Heart left ventricle (tissue), 16 donors: ENCODE data around the gene PPP1R9A. TPM values are rescaled to one million over a fixed set of nuclear protein-coding genes. Genes with fewer than 3 reads are reported as not detected.
A peak's percentile ranks its signal among the peaks of the same experiment; 100 is the strongest.

Experiments used
- ATAC-seq, 4 donors: fragments of 200-7000 bp; cut with Tn5 transposase; one replicate each; pipeline ENCODE4 v1.9.1; 2020 to 2022; ENCODE audit warnings: moderate library complexity in 4 of 4, mild to moderate bottlenecking in 3 of 4, moderate number of reproducible peaks in 1 of 4
- DNase-seq, 5 donors: peaks; one replicate each; pipeline ENCODE4 v3.0.0-alpha.2; 2020
- H3K27ac ChIP-seq, 12 donors: fragments of 200-600 bp; sonication (generic) in 4 of 12; one replicate each; pipeline versions ENCODE4 v1.5.0 to v1.8.0; 2016 to 2022; ENCODE audit warnings: mild to moderate bottlenecking in 2 of 12
- H3K27me3 ChIP-seq, 9 donors: fragments of 200-600 bp; sonication (generic) in 2 of 9; one replicate each; pipeline versions ENCODE4 v1.5.1 to v1.8.0; 2016 to 2022; ENCODE audit warnings: mild to moderate bottlenecking in 3 of 9
- H3K36me3 ChIP-seq, 9 donors: fragments of 200-600 bp; sonication (generic) in 2 of 9; one replicate each; pipeline versions ENCODE4 v1.5.0 to v1.8.0; 2018 to 2022; ENCODE audit warnings: mild to moderate bottlenecking in 2 of 9
- H3K4me1 ChIP-seq, 12 donors: fragments of 200-600 bp; sonication (generic) in 4 of 12; one replicate each; pipeline versions ENCODE4 v1.5.0 to v1.8.0; 2016 to 2022; ENCODE audit warnings: mild to moderate bottlenecking in 3 of 12
- H3K4me3 ChIP-seq, 12 donors: fragments of 200-600 bp; sonication (generic) in 4 of 12; one replicate each; pipeline versions ENCODE4 v1.5.0 to v1.8.0; 2017 to 2022; ENCODE audit warnings: mild to moderate bottlenecking in 9 of 12, moderate library complexity in 4 of 12
- H3K9me3 ChIP-seq, 12 donors: fragments of 200-600 bp; sonication (generic) in 4 of 12; one replicate each; pipeline versions ENCODE4 v1.5.0 to v1.8.0; 2016 to 2022; ENCODE audit warnings: mild to moderate bottlenecking in 1 of 12
- CTCF ChIP-seq, 12 donors: fragments of 200-600 bp; sonication (generic) in 4 of 12; IDR thresholded peaks; one replicate each; pipeline versions ENCODE4 v1.5.0 to v1.8.0; 2018 to 2022; ENCODE audit warnings: antibody characterized with exemption in 12 of 12, mild to moderate bottlenecking in 5 of 12
- POLR2A ChIP-seq, 2 donors: fragments of 450-650 bp; IDR thresholded peaks; one replicate each; pipeline ENCODE4 v1.6.1; 2017; ENCODE audit warnings: antibody characterized with exemption in 2 of 2, mild to moderate bottlenecking in 2 of 2, moderate library complexity in 2 of 2
- WGBS, 4 donors: extraction: QIAGEN DNeasy Blood & Tissue Kit in 2 of 4; methylation state at CpG; one replicate each; pipeline versions ENCODE4 v1.1.5 to v1.1.7; 2013 to 2018; 5-methylcytosine and 5-hydroxymethylcytosine counted together
- intact Hi-C, 10 donors: fragments of 100-400 bp; cut with DNase I; formaldehyde crosslinking; loops; one replicate each; pipeline versions ENCODE4 v1.11.1 to v1.14.2; 2022
- polyA plus RNA-seq, 2 donors: library from polyadenylated mRNA; stranded (reverse); fragments of 200-250 nt; gene quantifications; one replicate each; pipeline ENCODE4 v1.2.3, GENCODE V29; 2013
- total RNA-seq, 9 donors: library from RNA; depleted of rRNA in 2 of 9; stranded (reverse); fragments of >200 nt in 2 of 9; fragmentation: NEBNext Ultra II Directional in 3 of 9; extraction: Animal tissue kit (Norgen Biotek cat#: 25700) in 3 of 9; gene quantifications; one replicate each; pipeline versions ENCODE4 v1.1.0 to v1.2.4, GENCODE V29; 2016 to 2023
- donor health status: ischemic (EF 13 %, LVEDD 7.1; RV severe dilation, severe dysfunction).
- donor health status: healthy with polysubstance abuse.
- donor health status: DM: no; HTN: yes; CAD: no.
- donor health status: DM: no; HTN: no; CAD: no.
- donor health status: ischemic (EF 25% LVEDD 6.9; RV normal size, moderate dysfunction).
- donor health status: ischemic (EF 25% LVEDD 5.7; RV mildly dilated, moderate dysfunction).
- donor health status: healthy.
- donor health status: DM: yes; HTN: yes; CAD: no.
- donor health status: ischemic (EF 35%, LVEDD 5.7; RV mildly dilated, moderate dysfunction).
- donor health status: nonischemic (EF 11% LVEDD 7.7; RV severe dilation, severe dysfunction).
- donor health status: DM: yes; HTN: yes; CAD: no.
- donor health status: PGD.
- donor health status: ischemic (EF 29% LVEDD 5.4; RV normal size, mild dysfunction).
- donor health status: nonischemic (EF 23%, LVEDD 6.1; RV moderate dilation, normal function).

The PPP1R9A gene
- total and polyA plus RNA-seq, 11 donors = 3.6 to 42.8 (median 30.0) TPM

DNA sequence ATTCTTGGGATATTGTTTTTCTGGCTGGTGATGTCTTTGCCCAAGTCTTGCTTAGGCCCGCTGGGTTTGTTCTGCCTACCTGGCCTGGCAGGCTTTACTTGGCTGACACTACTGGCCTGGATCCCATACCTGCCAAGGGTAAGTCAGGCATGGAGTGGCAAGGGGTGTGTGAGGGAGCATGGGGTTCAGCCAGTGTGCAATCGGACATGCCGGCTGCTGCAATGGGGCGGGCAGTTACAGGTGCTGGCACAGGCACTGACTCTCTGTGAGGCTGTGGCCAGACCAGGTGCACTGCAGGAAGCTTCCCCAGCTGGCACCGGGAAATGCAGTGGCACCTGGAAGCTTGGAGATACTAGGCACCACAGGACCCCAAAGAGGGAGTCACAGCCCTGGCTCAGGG lies 248.6 kb downstream of the PPP1R9A start:
- ATAC-seq = peak in 1 of 4 donors; percentile 29
- WGBS, 4 donors = 91 to 98% (median 94%) methylated on average over 4 to 5 of the region's 5 CpGs
- Histone ChIP-seq H3K9me3 (no peaks in the 10 kb centered on the region), H3K4me1 (no peaks in the 10 kb centered on the region), H3K36me3 (no peaks in the 10 kb centered on the region), H3K27me3 (no peaks in the 10 kb centered on the region), H3K4me3 (no peak overlapping the region), H3K27ac (no peak overlapping the region)
- intact Hi-C loops = no loop called here
- DNase-seq = no peak
- TF ChIP-seq POLR2A (IDR thresholded peaks at IDR 0.05) (no peak), CTCF (IDR thresholded peaks at IDR 0.05) (no peak)

DNA sequence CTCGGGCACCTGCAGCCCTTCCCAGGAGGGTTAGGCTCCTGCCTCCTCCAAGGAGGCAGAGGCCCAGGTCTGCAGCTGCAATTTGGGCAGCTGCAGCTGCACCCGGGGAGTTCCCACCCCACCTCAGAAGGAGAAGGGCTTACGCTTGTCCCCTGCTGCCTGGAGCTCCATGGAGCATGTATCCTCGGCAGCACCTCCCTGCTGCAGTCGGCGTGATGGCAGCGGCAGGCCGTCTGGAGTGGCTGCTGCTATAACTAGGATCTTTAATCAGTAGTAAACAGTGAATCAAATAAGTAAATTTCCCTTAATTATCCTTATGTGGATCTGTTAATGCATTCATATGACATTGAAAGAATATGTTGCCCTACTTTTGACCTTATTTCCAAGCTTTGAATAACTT lies 250.0 kb downstream of the PPP1R9A start:
- no peaks in the 10 kb centered on the region for H3K9me3 ChIP-seq
- whole genome bisulfite sequencing, 4 donors = 91 to 97% (median 96%) methylated on average over 7 to 8 of the region's 8 CpGs
- TF ChIP-seq CTCF (IDR thresholded peaks at IDR 0.05) (no peak), POLR2A (IDR thresholded peaks at IDR 0.05) (no peak)

DNA sequence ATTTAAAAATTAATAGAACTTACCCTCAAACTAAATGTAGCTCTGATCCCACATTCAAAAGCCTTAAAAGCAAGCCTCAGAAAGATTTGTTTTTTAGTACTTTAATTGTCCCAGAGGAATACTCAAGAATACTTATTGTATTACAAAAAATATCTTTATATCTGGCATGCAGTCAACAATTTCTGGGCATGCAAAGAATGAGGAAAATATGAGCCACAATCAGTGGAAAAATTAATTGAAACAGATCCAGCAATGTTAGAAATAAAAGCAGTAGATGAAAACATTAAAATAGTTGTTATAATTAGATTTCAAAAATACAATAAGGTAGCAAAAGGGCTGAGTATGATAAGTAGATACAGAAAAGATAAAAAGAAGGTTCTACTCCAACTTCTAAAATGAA lies 262.3 kb downstream of the PPP1R9A start:
- intact Hi-C loops = no loop called here
- H3K27me3 ChIP-seq = no peaks in the 10 kb centered on the region
- H3K4me1 ChIP-seq = no peaks in the 10 kb centered on the region
- no peak overlapping the region for H3K27ac ChIP-seq
- no peak overlapping the region for H3K4me3 ChIP-seq
- no peak for ATAC-seq
- DNase-seq = no peak
- no peaks in the 10 kb centered on the region for H3K9me3 ChIP-seq
- no peaks in the 10 kb centered on the region for H3K36me3 ChIP-seq
- TF ChIP-seq POLR2A (IDR thresholded peaks at IDR 0.05) (no peak), CTCF (IDR thresholded peaks at IDR 0.05) (no peak)

More for the DNA sequence above, 250.0 kb downstream of the PPP1R9A start:
- ATAC-seq = no peak
- Histone ChIP-seq H3K36me3 (no peaks in the 10 kb centered on the region), H3K27ac (no peak overlapping the region), H3K4me1 (no peaks in the 10 kb centered on the region), H3K4me3 (no peak overlapping the region), H3K27me3 (no peaks in the 10 kb centered on the region)
- intact Hi-C loops = no loop called here
- DNase-seq = no peak

GRCh38 chr7:95172420-95172819 lies 265.0 kb downstream of the PPP1R9A start:
- intact Hi-C loops = no loop called here
- WGBS, 4 donors = 60 to 93% (median 87%) methylated on average over 1 of the region's 1 CpG

GRCh38 chr7:95190515-95190914 lies 283.1 kb downstream of the PPP1R9A start:
- TF ChIP-seq POLR2A (IDR thresholded peaks at IDR 0.05) = no peak
- TF ChIP-seq CTCF (IDR thresholded peaks at IDR 0.05) = no peak
- Histone ChIP-seq H3K27ac (no peak overlapping the region), H3K4me3 (no peak overlapping the region), H3K27me3 (no peaks in the 10 kb centered on the region), H3K9me3 (peaks cover 0 to 7% (median 0%) of the 10 kb centered on the region in 12 donors), H3K4me1 (no peaks in the 10 kb centered on the region), H3K36me3 (no peaks in the 10 kb centered on the region)
- DNase-seq = no peak
- intact Hi-C loops = loop anchor here in 6 of 10 donors (10.0 kb wide), 4 partner anchors 284 to 736 kb away; partner anchors contain the start of gene PPP1R9A (in 2 of the 6)
- 91 to 98% (median 94%) methylated on average over 3 of the region's 3 CpGs for WGBS, 4 donors
- no peak for ATAC-seq

More at GRCh38 chr7:95172420-95172819, 265.0 kb downstream of the PPP1R9A start:
- DNase-seq (no peak), ATAC-seq (no peak)
- Histone ChIP-seq H3K27ac (no peak overlapping the region), H3K36me3 (no peaks in the 10 kb centered on the region), H3K9me3 (no peaks in the 10 kb centered on the region), H3K27me3 (no peaks in the 10 kb centered on the region), H3K4me3 (no peak overlapping the region), H3K4me1 (no peaks in the 10 kb centered on the region)
- TF ChIP-seq POLR2A (IDR thresholded peaks at IDR 0.05) = no peak
